Loucy (cell line): ENCODE measurements around the gene TEP1.

ENCODE experiments used
- H2AFZ ChIP-seq: fragments of 200-600 bp; sonication (generic); 2 replicates; pipeline ENCODE4 v1.6.0; 2016; ENCODE audit warnings: antibody characterized with exemption, mild to moderate bottlenecking, low read length, moderate library complexity
- H3F3A ChIP-seq: fragments of 200-600 bp; 2 replicates; pipeline ENCODE4 v1.6.0; 2016; ENCODE audit warnings: antibody characterized with exemption, low read depth, mild to moderate bottlenecking
- H3K27me3 ChIP-seq: fragments of 200-600 bp; sonication (generic); 2 replicates; pipeline ENCODE4 v1.6.1; 2014; ENCODE audit warnings: low read length, mild to moderate bottlenecking; ENCODE audit not compliant: insufficient read depth, poor library complexity, severe bottlenecking
- H3K36me3 ChIP-seq: fragments of 200-600 bp; sonication (generic); 2 replicates; pipeline ENCODE4 v1.6.1; 2016; ENCODE audit warnings: low read length; ENCODE audit not compliant: insufficient read depth
- H3K4me1 ChIP-seq: fragments of 200-600 bp; sonication (generic); 2 replicates; pipeline ENCODE4 v1.5.1; 2014; ENCODE audit warnings: low read length, mild to moderate bottlenecking; ENCODE audit not compliant: insufficient read depth, poor library complexity, severe bottlenecking
- H3K4me2 ChIP-seq: fragments of 200-600 bp; sonication (generic); 2 replicates; pipeline ENCODE4 v1.6.0; 2014; ENCODE audit warnings: antibody characterized with exemption, low read length, low read depth, mild to moderate bottlenecking; ENCODE audit not compliant: poor library complexity, severe bottlenecking
- H3K4me3 ChIP-seq: fragments of 200-600 bp; sonication (generic); 2 replicates; pipeline ENCODE4 v1.5.1; 2014; ENCODE audit warnings: low read length, mild to moderate bottlenecking, mixed read lengths; ENCODE audit not compliant: poor library complexity, severe bottlenecking
- H3K79me2 ChIP-seq: fragments of 200-600 bp; sonication (generic); 2 replicates; pipeline ENCODE4 v1.6.1; 2014; ENCODE audit warnings: low read length; ENCODE audit not compliant: insufficient read depth
- H3K9ac ChIP-seq: fragments of 200-600 bp; sonication (generic); 2 replicates; pipeline ENCODE4 v1.6.0; 2014; ENCODE audit warnings: mild to moderate bottlenecking, low read depth, low read length, moderate library complexity; ENCODE audit not compliant: poor library complexity, severe bottlenecking
- H3K9me2 ChIP-seq: fragments of 200-600 bp; sonication (generic); replicated peaks from 2 replicates; pipeline ENCODE4 v1.6.1; 2016; ENCODE audit warnings: low read depth, low read length, mixed read lengths
- H3K9me3 ChIP-seq: fragments of 200-600 bp; sonication (generic); 2 replicates; pipeline ENCODE4 v1.6.1; 2014; ENCODE audit warnings: mild to moderate bottlenecking, antibody characterized with exemption, low read length, low read depth; ENCODE audit not compliant: insufficient read depth
- H4K20me1 ChIP-seq: fragments of 200-600 bp; sonication (generic); 2 replicates; pipeline ENCODE4 v1.6.0; 2014; ENCODE audit warnings: antibody characterized with exemption, low read length, mild to moderate bottlenecking; ENCODE audit not compliant: insufficient read depth, poor library complexity, severe bottlenecking
- CTCF ChIP-seq: fragments of 200-600 bp; sonication (generic); conservative IDR thresholded peaks from 2 replicates; pipeline ENCODE4 v1.5.1; 2014; ENCODE audit warnings: mild to moderate bottlenecking, antibody characterized with exemption, low read length
- EZH2phosphoT487 ChIP-seq: fragments of 200-600 bp; IDR thresholded peaks from 2 replicates; pipeline ENCODE4 v1.6.1; 2018; ENCODE audit warnings: antibody characterized with exemption, mild to moderate bottlenecking, moderate library complexity, borderline replicate concordance

The TEP1 gene

DNA sequence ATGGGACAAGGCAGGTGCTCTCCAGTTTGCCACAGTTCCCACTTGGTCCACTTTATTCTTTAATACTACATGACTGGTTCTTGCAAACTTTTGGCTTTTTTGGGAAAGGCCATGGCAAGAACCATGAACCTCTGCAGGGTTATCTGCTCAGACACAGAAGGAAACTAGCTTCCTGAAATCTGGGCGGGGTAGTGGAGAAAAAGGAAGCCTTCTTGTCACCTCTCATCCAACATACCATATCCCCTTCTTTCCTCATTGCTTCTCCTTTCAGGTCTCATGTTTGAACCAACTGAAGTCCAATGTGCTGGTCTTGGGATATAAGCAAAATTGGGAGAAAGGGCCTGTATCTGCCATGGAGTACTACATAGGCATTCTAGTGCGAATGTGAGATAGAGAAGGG, 28.2 kb upstream of the TEP1 start:
- Histone ChIP-seq H2AFZ (peak overlapping the region; percentile 71; the same call in 1 of the 2 replicates), H3F3A (no peaks in the 10 kb centered on the region), H4K20me1 (no peaks in the 10 kb centered on the region), H3K9me3 (no peaks in the 10 kb centered on the region), H3K4me1 (peaks cover 19% of the 10 kb centered on the region), H3K4me3 (no peak overlapping the region), H3K79me2 (no peaks in the 10 kb centered on the region), H3K27me3 (no peaks in the 10 kb centered on the region), H3K9ac (no peak overlapping the region), H3K4me2 (peak overlapping the region; percentile 51), H3K9me2 (no peaks in the 10 kb centered on the region), H3K36me3 (peaks cover 13% of the 10 kb centered on the region; the same call in 1 of the 2 replicates)
- TF ChIP-seq EZH2phosphoT487, result no peak
- no peak for TF ChIP-seq CTCF

DNA sequence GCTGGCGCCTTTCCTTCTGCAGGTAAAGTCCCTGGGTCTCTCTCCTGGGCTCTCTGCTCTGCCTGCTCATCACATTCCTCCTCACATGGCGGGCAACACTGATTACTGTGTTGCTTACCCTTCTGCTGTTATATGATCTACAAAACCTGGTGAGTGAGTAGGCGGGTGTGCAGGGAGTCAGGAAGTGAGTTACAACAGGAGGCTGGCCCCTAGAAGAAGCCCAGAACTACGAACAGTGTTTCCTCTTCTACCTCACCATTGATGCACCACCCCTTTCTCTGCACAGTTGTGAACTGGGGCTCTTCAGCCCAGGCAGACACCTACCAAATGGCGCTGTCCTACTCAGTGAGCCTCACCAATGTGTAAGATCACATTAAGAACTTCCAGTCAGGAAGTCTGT, 27.6 kb upstream of the TEP1 start:
- peak overlapping the region; percentile 8 for H3K4me3 ChIP-seq
- peak overlapping the region; percentile 71 for H2AFZ ChIP-seq
- no peaks in the 10 kb centered on the region for H3K9me2 ChIP-seq
- no peaks in the 10 kb centered on the region for H3K9me3 ChIP-seq
- no peaks in the 10 kb centered on the region for H3K27me3 ChIP-seq
- H3K36me3 ChIP-seq, result peaks cover 7% of the 10 kb centered on the region; the same call in 1 of the 2 replicates
- no peaks in the 10 kb centered on the region for H3K79me2 ChIP-seq
- TF ChIP-seq CTCF (no peak), EZH2phosphoT487 (no peak)
- no peaks in the 10 kb centered on the region for H4K20me1 ChIP-seq
- no peaks in the 10 kb centered on the region for H3F3A ChIP-seq
- peak overlapping the region; percentile 51 for H3K4me2 ChIP-seq
- H3K9ac ChIP-seq, result no peak overlapping the region
- peaks cover 19% of the 10 kb centered on the region for H3K4me1 ChIP-seq

GRCh38 chr14:20440465-20440864, 27.2 kb upstream of the TEP1 start:
- Histone ChIP-seq H2AFZ (peak overlapping the region; percentile 71; the same call in 1 of the 2 replicates), H3K36me3 (peaks cover 3% of the 10 kb centered on the region; the same call in 1 of the 2 replicates), H3K4me3 (peak overlapping the region; percentile 8), H4K20me1 (no peaks in the 10 kb centered on the region), H3F3A (no peaks in the 10 kb centered on the region), H3K4me2 (peak overlapping the region; percentile 51), H3K4me1 (peaks cover 19% of the 10 kb centered on the region), H3K9me2 (no peaks in the 10 kb centered on the region), H3K9ac (no peak overlapping the region), H3K79me2 (no peaks in the 10 kb centered on the region), H3K27me3 (no peaks in the 10 kb centered on the region), H3K9me3 (no peaks in the 10 kb centered on the region)
- TF ChIP-seq EZH2phosphoT487 (no peak), CTCF (no peak)
